Spinal cord (tissue), 10 donors: Measurements from ENCODE around the gene PHF5A. TPM values are rescaled to one million over a fixed set of nuclear protein-coding genes. Genes with fewer than 3 reads are reported as not detected.

Experiments
- DNase-seq, 6 donors: peaks; one replicate each; pipeline versions ENCODE4 v3.0.0 to v3.0.0-alpha.2; 2013 to 2015; ENCODE audit warnings: low spot score in 6 of 6, low read depth in 4 of 6
- H3K27ac ChIP-seq: one replicate; pipeline ENCODE4 v1.5.1; 2013; ENCODE audit warnings: low read depth, low read length, control low read depth
- H3K27me3 ChIP-seq: one replicate; pipeline ENCODE4 v1.6.1; 2013; ENCODE audit warnings: low read length; ENCODE audit not compliant: control insufficient read depth, insufficient read depth
- H3K36me3 ChIP-seq: one replicate; pipeline ENCODE4 v1.6.1; 2013; ENCODE audit warnings: low read length; ENCODE audit not compliant: control insufficient read depth, insufficient read depth
- H3K4me1 ChIP-seq: one replicate; pipeline ENCODE4 v1.6.1; 2013; ENCODE audit warnings: low read length; ENCODE audit not compliant: control insufficient read depth, insufficient read depth
- H3K4me3 ChIP-seq: one replicate; pipeline ENCODE4 v1.5.1; 2013; ENCODE audit warnings: low read depth, low read length, control low read depth
- H3K9me3 ChIP-seq: one replicate; pipeline ENCODE4 v1.6.1; 2013; ENCODE audit warnings: low read length; ENCODE audit not compliant: control insufficient read depth, insufficient read depth
- WGBS: methylation state at CpG from one replicate; pipeline ENCODE4 v1.1.5; 2013; ENCODE audit warnings: missing lambda C conversion rate; ENCODE audit not compliant: insufficient coverage; 5-methylcytosine and 5-hydroxymethylcytosine counted together
- polyA plus RNA-seq, 2 donors: library from polyadenylated mRNA; unstranded; fragments of 120-200 nt; gene quantifications; one replicate each; pipeline ENCODE4 v1.2.1, GENCODE V29; 2013; ENCODE audit not compliant: insufficient read length in 2 of 2
- total RNA-seq, 2 donors: library from RNA; depleted of rRNA in 1 of 2; stranded (reverse); fragments of 120-200 nt in 1 of 2; fragments of >200 nt in 1 of 2; gene quantifications; one replicate each; pipeline versions ENCODE4 v1.2.3 to v1.2.4, GENCODE V29; 2013 to 2014
- donor health status: healthy.

The PHF5A gene
- total and polyA plus RNA-seq, 4 donors, result 30.0 to 48.8 (median 44.6) TPM

DNA sequence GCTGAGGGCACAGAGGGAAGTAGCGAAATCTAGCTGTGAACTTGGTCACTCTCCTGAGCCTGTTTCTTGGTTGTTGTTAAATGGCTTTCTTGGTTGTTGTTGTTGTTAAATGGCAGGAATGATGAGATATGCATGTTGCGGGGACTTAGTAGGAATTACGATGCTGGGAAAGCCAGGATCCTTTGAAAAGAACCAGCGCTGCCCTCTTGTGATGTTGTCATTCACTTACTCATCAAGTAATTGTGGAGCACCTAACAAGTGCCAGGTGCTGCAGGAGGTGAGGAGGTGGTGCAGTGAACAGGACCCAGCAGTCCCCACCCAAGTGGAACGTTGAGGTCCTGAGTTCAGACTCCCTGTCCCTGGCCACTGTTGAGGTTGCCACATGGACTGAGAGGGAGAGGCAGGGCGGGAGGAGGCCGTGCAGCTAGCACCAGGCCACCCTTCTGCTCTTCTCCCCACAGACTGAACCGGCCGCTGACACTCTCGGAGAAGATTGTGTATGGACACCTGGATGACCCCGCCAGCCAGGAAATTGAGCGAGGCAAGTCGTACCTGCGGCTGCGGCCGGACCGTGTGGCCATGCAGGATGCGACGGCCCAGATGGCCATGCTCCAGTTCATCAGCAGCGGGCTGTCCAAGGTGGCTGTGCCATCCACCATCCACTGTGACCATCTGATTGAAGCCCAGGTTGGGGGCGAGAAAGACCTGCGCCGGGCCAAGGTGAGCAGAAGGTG, 39.0 kb upstream of the PHF5A start:
- no peak for DNase-seq
- Histone ChIP-seq H3K27me3 (no peaks in the 10 kb centered on the region), H3K4me3 (no peak overlapping the region), H3K4me1 (peaks cover 55% of the 10 kb centered on the region), H3K9me3 (no peaks in the 10 kb centered on the region), H3K27ac (peak overlapping the region; percentile 92), H3K36me3 (peaks cover 70% of the 10 kb centered on the region)
- WGBS, result 89% methylated on average over 21 of the region's 23 CpGs

DNA sequence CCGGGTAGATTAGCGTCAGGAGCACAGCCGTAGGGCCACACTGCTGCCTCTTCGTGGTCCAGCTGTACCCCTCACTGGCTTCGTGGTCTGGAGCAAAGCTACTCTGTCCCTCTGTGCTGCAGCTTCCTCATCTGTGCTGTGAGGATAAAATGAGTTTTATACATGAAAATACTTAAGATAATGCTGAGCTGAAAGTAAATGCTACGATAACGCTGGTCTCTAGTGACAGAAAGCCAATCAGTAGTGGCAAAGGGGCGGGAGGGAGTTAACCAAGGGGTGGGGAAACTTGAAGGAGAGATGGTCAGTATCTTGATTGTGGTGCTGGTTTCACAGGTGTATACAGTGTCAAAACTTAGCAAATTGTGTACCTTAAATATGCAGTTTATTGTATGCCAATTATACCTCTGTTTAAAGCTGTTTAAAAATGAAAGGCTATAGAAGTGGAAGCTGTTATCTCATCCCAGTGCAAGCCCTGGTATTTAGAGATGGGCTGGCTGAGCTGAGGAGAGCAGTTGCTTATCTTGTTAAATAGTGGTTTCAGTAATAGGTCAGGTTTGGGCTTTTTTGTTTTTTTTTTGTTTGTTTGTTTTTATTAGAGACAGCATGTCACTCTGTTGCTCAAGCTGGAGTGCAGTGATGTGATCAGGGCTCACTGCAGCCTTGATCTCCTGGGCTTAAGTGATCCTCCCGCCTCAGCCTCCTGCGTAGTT, 37.2 kb upstream of the PHF5A start:
- peaks cover 43% of the 10 kb centered on the region for H3K4me1 ChIP-seq
- no peak for DNase-seq
- 90% methylated on average over 7 of the region's 10 CpGs for WGBS
- H3K9me3 ChIP-seq, result no peaks in the 10 kb centered on the region
- no peak overlapping the region for H3K4me3 ChIP-seq
- H3K27me3 ChIP-seq, result no peaks in the 10 kb centered on the region
- H3K27ac ChIP-seq, result no peak overlapping the region
- peaks cover 71% of the 10 kb centered on the region for H3K36me3 ChIP-seq

DNA sequence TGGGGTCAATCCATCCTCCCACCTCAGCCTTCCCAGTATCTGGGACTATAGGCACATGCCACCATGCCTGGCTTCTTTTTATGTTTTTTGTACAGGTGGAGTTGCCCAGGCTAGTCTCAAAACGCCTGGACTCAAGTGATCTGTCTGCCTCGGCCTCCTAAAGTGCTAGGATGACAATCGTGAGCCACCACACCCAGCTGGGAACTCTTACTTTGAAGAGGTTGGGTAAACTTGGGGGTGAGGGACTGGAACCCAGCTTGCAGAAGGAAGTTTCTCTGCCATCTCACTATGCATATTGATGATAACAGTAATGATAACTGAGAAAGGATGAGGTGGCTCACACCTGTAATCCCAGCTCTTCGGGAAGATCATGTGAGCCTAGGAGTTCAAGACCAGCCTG, 36.3 kb upstream of the PHF5A start:
- no peak for DNase-seq
- Histone ChIP-seq H3K4me3 (no peak overlapping the region), H3K27ac (no peak overlapping the region), H3K4me1 (peaks cover 35% of the 10 kb centered on the region), H3K36me3 (peaks cover 70% of the 10 kb centered on the region), H3K27me3 (no peaks in the 10 kb centered on the region), H3K9me3 (no peaks in the 10 kb centered on the region)
- WGBS, result 100% methylated on average over 3 of the region's 4 CpGs

DNA sequence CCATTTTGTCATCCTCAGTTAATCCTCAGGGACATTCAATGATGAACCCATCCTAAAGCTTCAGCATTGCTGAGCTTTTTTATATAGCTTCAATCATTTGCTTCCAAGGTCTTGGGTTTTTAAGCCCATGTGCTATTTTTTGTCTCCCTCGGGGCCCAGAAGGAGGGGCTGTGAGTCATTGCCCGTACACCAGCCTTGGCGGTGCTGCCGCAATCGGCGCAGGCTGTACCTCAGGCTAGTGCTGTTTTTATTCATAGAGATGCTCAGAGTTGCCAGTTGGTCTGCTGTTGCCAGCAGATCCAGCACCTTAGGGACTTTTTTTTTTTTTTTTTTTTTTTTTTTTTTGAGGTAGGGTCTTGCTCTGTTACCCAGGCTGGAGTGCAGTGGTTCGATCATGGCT, 35.9 kb upstream of the PHF5A start:
- Histone ChIP-seq H3K27me3 (no peaks in the 10 kb centered on the region), H3K36me3 (peaks cover 70% of the 10 kb centered on the region), H3K27ac (no peak overlapping the region), H3K9me3 (no peaks in the 10 kb centered on the region), H3K4me1 (peaks cover 34% of the 10 kb centered on the region), H3K4me3 (no peak overlapping the region)
- no peak for DNase-seq
- WGBS, result 97% methylated on average over 5 of the region's 7 CpGs

DNA sequence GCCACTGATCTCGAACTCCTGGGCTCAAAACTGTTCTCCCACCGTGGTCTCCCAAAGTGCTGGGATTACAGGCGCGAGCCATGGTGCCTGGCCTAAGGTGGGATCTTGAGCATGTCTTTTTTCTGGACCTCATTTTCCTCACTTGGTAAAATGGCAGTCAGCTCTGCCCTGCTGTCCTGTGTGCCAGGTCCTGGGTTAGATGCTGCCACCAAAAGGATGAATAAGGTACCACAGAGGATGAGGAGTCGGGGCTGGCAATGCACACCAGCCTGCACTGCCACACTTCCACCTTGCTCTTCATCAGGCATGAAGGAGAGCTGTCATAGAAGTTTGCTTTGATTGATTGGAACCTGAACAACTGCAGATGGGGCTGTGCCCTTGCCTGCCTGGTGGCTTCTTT, 32.7 kb upstream of the PHF5A start:
- Histone ChIP-seq H3K4me1 (peaks cover 4% of the 10 kb centered on the region), H3K4me3 (no peak overlapping the region), H3K27me3 (no peaks in the 10 kb centered on the region), H3K36me3 (peaks cover 53% of the 10 kb centered on the region), H3K27ac (no peak overlapping the region), H3K9me3 (no peaks in the 10 kb centered on the region)
- 79% methylated on average over 5 of the region's 5 CpGs for WGBS
- DNase-seq, result peak in 1 of 6 donors; percentile 52

DNA sequence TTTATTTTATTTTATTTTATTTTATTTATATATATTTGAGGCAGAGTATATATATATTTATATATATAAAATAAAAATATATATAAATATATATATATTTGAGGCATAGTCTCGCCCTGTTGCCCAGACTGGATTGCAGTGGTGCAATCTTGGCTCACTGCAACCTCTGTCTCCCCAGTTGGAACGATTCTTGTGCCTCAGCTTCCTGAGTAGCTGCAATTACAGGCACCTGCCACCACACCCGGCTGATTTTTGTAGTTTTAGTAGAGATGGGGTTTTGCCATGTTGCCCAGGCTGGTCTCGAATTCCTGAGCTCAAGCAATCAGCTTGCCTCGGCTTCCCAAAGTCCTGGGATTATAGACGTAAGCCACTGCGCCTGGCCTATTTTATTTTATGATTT, 31.8 kb upstream of the PHF5A start:
- H3K4me3 ChIP-seq, result no peak overlapping the region
- peaks cover 52% of the 10 kb centered on the region for H3K36me3 ChIP-seq
- no peaks in the 10 kb centered on the region for H3K9me3 ChIP-seq
- H3K27ac ChIP-seq, result no peak overlapping the region
- H3K4me1 ChIP-seq, result peaks cover 4% of the 10 kb centered on the region
- DNase-seq, result no peak
- H3K27me3 ChIP-seq, result no peaks in the 10 kb centered on the region
- 60% methylated on average over 2 of the region's 7 CpGs for WGBS

DNA sequence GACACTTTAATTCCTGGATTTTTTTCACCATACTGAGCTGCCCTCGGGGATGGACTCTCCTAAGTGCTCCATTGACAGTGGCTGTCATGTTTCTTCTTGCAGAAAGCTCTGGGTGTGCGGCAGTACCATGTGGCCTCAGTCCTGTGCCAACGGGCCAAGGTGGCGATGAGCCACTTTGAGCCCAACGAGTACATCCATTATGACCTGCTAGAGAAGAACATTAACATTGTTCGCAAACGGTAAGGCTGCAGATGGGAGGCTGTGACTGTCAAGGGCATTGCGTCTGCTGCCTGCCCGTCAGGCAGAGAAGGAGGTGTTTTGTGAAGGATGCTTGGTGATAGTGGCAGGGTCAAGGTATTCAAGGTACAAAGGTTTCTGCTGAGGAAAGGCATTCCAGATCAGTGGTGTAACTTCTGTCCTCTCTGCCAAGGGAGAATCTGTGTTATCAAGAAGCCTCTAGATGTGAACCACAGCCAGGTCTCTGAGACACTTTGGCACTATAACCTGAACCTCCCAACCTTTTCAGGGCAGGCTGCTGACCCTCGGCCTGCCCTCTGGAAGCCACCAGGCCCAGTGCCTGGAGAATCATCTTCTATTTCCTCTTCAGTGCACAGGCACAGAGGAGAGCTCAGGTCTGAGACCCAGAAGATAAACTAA, 31.3 kb upstream of the PHF5A start:
- Histone ChIP-seq H3K27ac (no peak overlapping the region), H3K4me3 (no peak overlapping the region), H3K36me3 (peaks cover 47% of the 10 kb centered on the region), H3K27me3 (no peaks in the 10 kb centered on the region), H3K9me3 (no peaks in the 10 kb centered on the region), H3K4me1 (peaks cover 4% of the 10 kb centered on the region)
- 78% methylated on average over 10 of the region's 10 CpGs for WGBS
- DNase-seq, result no peak

DNA sequence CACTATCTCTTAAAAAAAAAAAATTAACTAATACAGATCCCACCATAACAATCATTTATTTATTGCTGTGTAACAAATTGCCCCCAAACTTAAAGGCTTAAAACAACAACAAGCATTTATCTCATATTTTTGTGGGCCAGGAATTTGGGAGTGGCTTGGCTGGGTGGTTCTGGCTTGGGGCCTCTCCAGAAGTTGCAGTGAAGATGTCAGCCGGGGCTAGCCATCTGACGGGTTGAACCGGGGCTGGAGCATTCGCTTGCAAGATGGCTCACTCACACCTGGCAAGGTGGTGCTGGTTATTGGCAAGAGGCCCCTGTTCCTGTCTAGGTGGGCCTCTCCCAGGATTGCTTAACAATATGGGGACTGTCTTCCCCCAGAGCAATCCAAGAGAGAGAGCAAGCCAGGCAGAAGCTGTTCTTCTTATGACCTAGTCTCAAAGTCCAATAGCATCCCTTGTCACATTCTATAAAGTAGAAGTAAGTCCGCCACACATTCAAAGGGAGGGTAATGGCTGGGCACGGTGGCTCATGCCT, 29.9 kb upstream of the PHF5A start:
- Histone ChIP-seq H3K27me3 (no peaks in the 10 kb centered on the region), H3K4me1 (peaks cover 4% of the 10 kb centered on the region), H3K4me3 (no peak overlapping the region), H3K27ac (no peak overlapping the region), H3K9me3 (no peaks in the 10 kb centered on the region), H3K36me3 (peaks cover 39% of the 10 kb centered on the region)
- DNase-seq, result no peak
- 88% methylated on average over 6 of the region's 6 CpGs for WGBS

DNA sequence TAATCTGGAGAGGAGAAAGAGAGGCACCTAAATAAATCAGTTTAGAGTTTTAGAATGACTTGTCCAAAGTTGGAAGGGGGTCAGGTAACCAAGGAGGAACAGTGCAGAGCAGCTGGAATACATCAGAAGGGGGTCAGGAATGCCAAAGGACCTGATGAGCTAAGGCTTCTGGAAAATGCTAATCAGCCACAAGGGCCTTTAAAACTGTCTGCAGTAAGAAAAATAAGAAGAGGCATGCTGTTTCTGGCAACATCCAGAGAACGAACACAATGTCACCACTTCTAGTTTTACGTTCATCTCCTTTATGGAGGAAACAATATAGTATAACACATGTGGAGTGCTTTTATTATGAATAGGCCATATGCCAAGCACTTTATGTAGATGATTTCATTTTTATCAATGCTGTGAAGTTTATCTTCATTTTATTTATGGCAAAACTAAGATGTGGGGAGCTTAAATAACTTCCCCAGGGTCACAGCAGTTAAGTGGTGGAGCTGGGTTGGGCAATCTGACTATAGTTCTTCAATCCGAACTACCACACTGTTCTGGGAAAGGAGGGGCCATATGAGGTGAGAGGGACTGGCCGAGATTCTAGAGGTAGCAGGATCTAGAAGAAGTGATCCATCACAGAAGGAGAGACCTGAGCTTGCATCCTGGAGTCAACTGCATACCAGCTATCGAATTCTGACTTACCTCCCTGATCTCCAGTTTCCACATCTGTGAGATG, 23.0 kb upstream of the PHF5A start:
- DNase-seq, result peak in 3 of 6 donors; percentile 59 to 85 (median 79)
- Histone ChIP-seq H3K9me3 (no peaks in the 10 kb centered on the region), H3K4me3 (no peak overlapping the region), H3K4me1 (peaks cover 26% of the 10 kb centered on the region), H3K36me3 (peaks cover 6% of the 10 kb centered on the region), H3K27ac (peak overlapping the region; percentile 78), H3K27me3 (no peaks in the 10 kb centered on the region)
- WGBS, result 50% methylated on average over 2 of the region's 5 CpGs
